Hippocampal formation (tissue), 2 donors: ENCODE results near the gene SLC16A4.
"Not testable (repeated sequence)": the region's sequence is repeated elsewhere in the genome, so short reads cannot be mapped to it uniquely, and the experiment has no call there.

Source experiments
- DNase-seq, 2 donors: peaks; one replicate each; lab custom pipeline; 2025; lab: John Stamatoyannopoulos, UW

Gene SLC16A4

DNA sequence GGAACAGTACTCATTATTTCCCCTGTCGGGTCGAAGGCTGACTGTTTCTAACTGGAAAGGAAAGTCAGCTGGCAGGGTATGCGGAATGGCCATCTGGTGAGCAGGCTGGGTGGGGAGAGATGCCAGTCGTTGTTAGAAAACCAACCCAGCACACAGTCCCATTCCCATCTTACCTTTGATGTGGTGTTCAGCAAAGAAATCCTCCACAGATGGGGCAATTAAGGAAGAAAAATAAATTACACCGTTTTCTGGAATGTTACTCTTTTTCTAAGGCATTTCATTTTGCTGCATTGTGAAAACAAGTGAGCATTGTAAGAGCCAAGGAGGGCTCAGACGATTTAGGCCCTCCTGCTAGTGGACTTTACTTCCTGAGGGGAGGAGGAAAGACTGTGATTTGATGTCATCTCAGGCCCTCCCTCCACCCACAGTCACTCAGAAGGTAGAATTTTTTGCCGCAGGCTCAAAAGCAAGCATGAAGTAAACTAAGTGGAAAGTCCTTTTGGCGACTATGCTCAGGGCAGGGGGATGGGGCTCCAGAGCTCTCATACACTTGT, at the start of gene SLC16A4:
Gene SLC16A4 (minus strand): TSS at position 335 of the 554 bp plus-strand sequence. CDS start 1,703 bp downstream, outside the sequence.
- DNase-seq = peak in 1 of 2 donors; percentile 7

GRCh38 chr1:110439873-110440272, 49.0 kb upstream of the SLC16A4 start:
- not testable (repeated sequence) for DNase-seq

GRCh38 chr1:110438893-110439292, 48.1 kb upstream of the SLC16A4 start:
- DNase-seq = no peak

- not testable (repeated sequence) for DNase-seq
Measured at GRCh38 chr1:110437645-110438299, 46.9 kb upstream of the SLC16A4 start.

- DNase-seq = no peak
Measured at GRCh38 chr1:110436635-110437034, 45.8 kb upstream of the SLC16A4 start.

GRCh38 chr1:110434946-110435345, 44.1 kb upstream of the SLC16A4 start:
- no peak for DNase-seq

DNA sequence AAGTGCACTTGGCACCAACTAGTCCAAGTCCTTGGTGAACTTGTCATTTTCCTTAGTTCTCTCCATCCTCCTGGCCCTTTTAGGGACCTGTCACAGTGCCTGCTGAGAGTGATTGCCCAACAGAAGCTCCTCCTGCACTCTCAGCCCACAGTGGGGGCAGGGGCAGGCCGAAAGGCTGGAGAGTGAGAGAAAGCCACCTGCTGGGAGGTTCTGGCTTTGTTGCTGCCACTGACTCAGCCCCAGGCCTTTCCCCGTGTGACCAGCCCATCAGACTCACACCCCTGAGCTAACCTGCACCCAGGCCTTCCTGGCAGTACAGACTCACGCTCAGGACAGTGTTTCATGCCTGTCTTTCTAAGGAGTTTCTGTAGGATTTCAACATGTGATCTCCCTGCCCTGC, 43.0 kb upstream of the SLC16A4 start:
- DNase-seq = no peak

- no peak for DNase-seq
Measured at GRCh38 chr1:110433213-110433612, 42.4 kb upstream of the SLC16A4 start.

- DNase-seq = no peak
Measured at GRCh38 chr1:110430901-110431300, 40.1 kb upstream of the SLC16A4 start.

DNA sequence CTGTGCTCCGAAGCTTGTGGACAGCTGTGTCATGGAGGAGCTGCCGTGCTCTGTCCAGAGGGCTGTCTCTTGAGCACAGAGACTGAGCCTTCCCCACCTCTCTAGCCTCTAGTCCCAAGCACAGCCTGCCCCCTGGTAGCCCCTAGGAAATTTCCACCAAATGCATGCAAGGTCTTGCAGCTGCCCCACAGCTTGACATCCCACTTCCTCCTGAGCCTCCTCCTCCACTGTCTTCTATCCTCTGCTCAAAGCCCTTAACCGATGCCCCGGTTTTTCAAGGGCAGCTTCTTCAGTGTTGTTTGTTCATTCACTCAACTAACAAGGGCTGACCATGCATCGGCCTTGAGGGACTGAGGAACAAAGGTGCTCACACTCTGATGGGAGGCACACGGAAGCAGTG, 39.5 kb upstream of the SLC16A4 start:
- DNase-seq = no peak

GRCh38 chr1:110428946-110429345, 38.1 kb upstream of the SLC16A4 start:
- DNase-seq = no peak

- no peak for DNase-seq
Measured at GRCh38 chr1:110426854-110427253, 36.0 kb upstream of the SLC16A4 start.

- DNase-seq = peak in 1 of 2 donors; percentile 33
Measured at GRCh38 chr1:110425612-110426152, 34.9 kb upstream of the SLC16A4 start.

DNA sequence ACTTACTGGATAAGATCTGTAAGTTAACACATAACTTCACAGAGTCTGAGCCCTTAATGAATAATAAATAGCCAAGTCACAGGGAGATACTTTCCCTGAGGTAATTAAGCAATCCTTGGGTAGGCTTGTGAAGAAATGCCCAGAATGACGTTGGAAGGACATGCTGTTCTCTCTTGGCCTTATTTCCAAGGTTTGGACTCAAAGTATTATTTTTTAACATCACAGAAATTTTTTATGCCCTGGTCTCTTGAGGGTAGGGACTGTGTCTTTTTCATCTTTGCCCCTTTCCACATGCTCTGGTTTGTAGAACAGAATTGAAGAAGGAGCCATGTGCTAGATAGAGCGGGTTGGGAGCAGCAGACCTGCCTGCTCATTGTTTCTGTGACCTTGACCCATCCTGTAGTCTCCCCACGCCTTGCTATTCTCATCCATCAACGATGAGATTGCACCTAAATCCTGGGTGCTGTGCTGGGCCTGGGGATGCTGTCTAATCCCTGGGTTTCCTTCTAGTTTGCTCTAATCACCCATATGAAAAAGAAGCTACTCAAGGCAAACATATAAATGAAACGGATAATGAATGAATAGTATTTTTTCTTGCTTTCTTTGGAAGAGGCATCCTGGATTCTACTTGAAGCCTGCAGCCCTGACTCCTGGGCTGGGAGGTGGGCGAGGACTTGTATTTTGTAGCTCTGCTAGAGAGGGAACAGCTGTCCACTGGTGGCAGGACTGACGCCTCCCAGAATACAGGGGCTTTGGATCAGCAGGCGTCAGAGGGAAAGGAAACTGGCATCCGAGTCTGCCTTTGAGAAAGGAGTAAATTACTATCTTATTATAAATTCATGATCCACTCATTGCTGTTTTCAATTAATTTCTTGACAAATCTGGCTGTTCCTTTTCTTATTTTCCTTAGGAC, 34.1 kb upstream of the SLC16A4 start:
- DNase-seq = no peak

DNA sequence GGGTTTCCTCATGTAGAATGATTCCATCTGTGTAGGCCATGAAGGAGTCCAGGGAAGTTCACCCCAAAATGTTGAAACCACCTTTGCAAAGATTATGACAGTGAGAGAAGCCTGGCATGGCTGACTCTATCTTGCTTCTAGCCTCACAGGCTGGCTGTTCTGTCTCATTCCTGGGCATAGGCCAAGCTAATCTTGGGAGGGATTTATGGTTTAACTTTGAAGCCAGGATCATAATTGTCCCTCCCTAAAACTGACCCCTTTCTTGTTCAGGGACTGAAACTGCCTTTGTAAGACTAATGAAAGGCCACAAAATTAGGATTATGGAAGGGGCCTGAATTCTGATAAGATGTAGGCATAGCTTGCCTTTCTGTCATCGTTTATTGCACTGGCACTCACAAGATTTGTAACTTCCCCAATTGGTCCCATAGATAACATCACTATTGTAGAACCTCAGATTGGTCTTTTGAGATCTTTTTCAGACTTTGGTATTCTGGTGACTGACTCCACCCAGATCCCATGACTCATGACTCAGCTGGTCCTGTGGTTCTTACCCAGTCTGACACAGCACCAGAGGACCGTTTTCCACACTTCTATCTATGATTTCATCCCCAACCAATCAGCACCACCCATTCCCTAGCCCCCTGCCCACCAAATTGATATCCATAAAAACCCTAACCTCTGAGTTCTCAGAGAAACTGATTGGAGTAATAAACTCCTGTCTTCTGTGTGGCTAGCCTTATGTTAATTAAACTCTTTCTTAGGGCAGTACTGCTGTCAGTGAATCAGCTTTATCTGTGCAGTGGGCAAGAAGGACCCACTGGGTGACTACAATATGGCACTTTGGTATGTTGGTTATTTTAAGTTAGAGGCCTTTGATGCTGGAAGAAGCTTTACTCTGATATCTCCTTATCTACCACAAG, 30.3 kb upstream of the SLC16A4 start:
- no peak for DNase-seq

DNA sequence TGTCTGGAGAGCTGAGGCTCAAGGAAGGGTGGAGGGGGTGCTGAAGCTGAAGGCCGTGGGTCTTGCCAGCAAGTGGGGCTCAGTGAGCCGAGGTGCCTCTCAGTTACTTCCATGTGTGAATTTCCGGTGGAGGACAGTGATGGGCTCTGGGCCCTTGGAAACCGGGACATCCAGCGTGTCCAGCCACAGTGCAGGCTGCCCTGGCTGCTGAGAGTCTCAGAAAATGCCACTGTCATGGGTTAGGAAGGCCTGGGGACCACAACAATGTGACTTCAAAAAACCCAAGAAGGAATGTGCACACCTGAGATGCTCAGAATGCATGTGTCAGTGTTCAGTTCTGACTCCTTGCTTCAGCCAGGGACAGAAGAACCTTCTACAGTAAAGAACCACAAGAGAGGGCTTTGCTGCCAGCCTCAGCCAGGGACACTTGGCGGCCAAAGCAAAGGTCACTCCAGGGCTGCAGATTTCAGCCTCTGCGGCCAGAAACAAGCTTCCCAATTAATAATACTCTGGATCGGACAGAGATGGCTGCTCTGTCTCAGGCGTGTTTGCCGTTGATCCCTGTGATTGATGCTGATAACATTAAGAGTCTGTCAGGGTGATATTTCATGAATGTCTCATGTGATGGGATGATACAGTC, 29.3 kb upstream of the SLC16A4 start:
- DNase-seq = no peak

GRCh38 chr1:110418729-110419128, 27.9 kb upstream of the SLC16A4 start:
- no peak for DNase-seq

GRCh38 chr1:110413045-110413444, 22.2 kb upstream of the SLC16A4 start:
- DNase-seq = not testable (repeated sequence)

GRCh38 chr1:110412576-110412975, 21.8 kb upstream of the SLC16A4 start:
- DNase-seq = peak; percentile 45 to 70

- DNase-seq = no peak
Measured at GRCh38 chr1:110411173-110411735, 20.4 kb upstream of the SLC16A4 start.

DNA sequence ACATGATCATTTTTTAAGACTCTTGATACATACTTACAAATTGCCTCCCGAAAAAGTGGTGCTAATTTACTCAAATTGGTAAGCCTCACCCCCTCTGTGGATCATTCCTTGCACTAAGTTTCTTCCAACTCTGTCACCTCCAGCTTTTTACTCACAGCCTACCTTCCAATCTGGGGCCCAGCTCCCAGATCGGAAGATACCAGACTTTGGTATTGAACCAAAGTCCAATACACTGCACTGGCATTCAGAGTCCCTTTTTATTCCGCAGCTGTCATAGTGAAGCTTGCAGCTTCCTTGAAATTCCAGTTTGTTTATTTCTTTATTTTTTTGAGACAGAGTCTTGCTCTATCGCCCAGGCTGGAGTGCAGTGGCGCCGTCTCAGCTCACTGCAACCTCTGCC, 18.5 kb upstream of the SLC16A4 start:
- no peak for DNase-seq
